Stimulated activated naive CD8-positive, alpha-beta T cell treated with anti-CD3 and anti-CD28 coated beads, Interleukin-15, Interleukin-2, amounts not matched to agents 100 U/mL and 50 U/mL, for 24 hours (primary cell): ENCODE measurements around the gene OOSP4A.

ENCODE experiments used
- ATAC-seq: fragments of 150-1000 bp; cut with Tn5 transposase; one replicate; pipeline ENCODE4 v1.10.0; 2021
- DNase-seq: peaks from one replicate; pipeline ENCODE4 v3.0.0; 2021

The OOSP4A gene

DNA sequence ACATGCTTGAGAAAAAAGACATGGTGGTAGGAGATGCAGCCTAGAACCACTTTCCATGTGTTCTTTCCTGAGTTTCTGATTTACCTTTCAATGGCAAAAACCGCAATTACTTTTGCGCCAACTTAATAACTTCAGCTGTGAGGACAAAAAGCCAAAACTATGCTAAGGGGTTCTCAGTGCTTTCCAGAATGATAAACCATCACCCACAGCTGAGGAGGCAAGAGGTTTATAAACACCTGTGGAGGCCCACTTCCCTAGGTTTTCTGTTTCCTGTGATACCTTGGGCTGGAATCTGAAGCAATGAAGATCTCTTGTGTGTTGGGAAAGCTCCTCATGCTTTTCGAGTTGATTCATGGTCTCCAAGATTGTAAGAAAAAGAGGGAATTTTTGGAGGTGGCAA lies at the start of gene OOSP4A:
TSS of gene OOSP4A (plus strand) at position 301 of the 400 bp plus-strand sequence. CDS start at position 301, 0 bp downstream.
- ATAC-seq = no peak
- DNase-seq = no peak

DNA sequence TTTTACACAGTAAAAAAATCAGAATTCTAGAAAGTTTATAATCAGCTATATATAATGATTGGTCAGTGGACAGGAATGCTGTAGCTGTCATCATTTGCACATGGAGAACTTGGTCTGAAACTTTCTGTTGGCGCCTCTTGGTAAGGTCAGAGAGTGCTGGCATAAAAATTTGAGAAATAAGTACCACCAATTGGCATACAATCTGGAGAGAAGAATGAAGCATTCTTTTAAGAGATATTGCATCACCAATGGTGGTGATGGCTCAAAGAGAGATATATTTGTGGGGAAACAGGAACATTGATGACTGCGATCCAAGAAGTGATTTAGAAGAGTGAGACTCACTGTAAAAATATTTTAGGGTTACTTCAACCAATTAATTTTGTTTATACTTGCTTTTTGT lies 45.4 kb upstream of the OOSP4A start:
- ATAC-seq (no peak), DNase-seq (no peak)

DNA sequence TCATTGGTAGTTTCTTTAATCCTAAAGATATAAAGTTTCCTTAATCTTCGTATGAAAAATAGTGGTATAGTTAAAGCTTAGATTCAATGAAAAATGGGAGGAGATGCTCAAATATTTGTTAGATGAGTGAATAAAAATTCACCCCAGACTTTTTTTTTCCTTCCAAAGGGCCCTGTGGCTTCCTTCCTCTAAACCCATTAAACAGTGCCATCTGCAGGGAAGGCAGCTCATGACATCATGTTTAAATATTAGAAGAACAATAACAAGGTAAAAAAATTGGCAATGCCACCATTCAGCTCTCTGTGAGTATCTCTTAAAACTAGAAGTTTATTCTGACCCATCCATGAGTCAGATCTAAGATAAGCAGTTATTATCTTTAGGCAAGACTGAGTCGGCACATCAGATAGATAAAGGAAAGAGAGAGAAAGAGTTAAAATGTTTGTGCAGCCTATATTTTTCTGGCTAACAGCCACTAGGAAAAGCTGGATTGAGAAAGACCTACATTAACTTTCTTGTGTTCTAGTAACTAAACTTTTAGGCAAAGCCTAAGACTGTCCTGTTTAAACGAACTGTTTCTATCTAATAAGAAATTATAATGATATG lies 44.7 kb upstream of the OOSP4A start:
- DNase-seq = peak; percentile 21
- ATAC-seq = no peak

DNA sequence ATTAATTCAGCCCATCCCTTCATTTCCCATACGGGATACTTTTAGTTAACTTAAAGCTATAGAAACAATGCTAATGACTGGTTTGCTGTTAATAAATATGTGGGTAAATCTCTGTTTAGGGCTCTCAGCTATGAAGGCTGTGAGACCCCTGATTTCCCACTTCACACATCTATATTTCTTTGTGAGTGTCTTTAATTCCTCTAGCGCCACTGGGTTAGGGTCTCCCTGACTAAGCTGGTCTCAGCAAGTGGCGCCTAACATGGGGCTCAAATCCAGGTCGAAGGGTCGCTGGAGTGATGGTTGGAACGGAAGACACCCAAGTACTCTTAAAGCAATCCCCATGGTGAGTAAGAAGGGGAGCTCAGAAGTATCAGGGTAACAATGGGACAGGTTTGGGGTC lies 40.0 kb upstream of the OOSP4A start:
- no peak for ATAC-seq

DNA sequence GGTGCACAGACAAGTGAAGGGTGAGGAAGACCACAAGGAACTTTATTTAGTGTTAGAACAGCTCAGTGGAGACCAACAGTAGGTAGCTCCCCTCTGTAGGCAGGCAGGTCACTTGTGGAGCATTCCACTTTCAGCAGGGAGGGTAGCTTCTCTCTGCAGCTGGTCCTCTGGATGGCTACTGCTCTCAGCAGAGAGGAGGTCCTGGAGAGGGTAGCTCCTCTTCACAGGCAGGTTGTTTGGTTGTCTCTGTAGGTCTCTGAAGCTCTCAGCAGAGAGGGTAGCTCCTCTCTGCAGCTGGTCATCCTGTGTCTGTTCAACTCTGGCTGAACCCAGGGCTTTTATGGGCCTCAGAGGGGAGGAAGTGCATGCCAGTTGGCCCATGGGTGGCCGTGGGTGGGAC lies 32.1 kb upstream of the OOSP4A start:
- ATAC-seq (no peak), DNase-seq (no peak)

More for the DNA sequence above, 40.0 kb upstream of the OOSP4A start:
- peak; percentile 6 for DNase-seq

DNA sequence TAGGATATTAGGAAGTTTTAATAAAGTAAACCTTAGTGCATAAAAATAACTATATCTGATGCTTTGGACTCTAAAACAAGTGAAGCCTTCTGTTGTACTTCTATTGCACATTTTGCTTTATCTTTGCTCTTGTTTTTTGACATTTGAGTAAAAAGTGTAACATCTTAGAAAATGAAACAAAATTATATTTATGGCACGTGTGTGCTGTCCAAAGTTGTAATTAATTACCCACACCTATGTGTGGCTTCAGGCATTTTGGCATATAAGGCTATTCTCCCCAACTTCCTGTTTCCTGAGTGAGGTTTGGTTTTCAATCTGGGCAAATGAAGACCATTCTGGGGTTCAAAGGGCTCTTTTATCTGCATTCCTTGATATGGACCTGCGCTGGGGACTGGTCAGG lies 25.7 kb upstream of the OOSP4A start, which contains the start of gene OOSP1:
TSS of gene OOSP1 (plus strand) at position 301 of the 400 bp plus-strand sequence. CDS start at position 324, 23 bp downstream.
- ATAC-seq (no peak), DNase-seq (no peak)

DNA sequence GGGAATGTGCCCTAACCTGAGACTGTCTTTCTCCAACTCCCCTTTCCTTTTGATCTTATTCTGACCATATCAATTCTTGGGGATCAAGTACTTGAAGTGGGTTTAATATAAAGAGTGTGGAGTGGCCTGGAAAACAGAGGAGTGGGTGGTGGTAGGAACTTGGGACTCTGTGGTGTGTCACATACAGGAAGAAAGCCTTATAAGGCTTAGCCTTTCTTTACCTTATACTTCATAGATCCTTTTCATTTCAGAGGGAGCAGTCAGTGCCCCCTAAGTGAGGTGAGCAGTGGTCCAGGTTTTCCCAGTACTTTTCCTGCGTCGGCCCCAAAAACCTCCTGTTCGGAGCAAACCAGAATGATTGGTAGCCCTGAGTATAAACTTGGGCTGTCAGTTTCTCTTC lies 25.1 kb upstream of the OOSP4A start:
- DNase-seq (no peak), ATAC-seq (no peak)

DNA sequence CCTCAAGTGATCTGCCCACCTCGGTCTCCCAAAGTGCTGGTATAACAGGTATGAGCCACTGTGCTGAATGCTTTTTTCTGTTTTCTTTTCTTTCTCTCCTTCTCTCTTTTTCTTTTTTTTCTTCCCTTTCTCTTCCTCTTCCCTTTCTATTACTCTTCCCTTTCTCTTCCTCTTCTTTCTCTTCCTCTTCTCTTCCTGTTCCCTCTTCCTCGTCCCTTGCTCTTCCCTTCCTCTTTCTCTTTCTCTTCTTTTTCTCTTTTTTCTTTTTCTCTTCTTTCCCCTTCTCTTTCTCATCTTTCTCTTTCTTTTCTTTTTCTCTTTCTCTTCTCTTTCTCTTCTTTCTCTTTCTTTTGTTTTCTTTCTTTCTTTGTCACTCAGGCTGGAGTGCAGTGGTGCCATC lies 24.4 kb upstream of the OOSP4A start:
- ATAC-seq (no peak), DNase-seq (no peak)

DNA sequence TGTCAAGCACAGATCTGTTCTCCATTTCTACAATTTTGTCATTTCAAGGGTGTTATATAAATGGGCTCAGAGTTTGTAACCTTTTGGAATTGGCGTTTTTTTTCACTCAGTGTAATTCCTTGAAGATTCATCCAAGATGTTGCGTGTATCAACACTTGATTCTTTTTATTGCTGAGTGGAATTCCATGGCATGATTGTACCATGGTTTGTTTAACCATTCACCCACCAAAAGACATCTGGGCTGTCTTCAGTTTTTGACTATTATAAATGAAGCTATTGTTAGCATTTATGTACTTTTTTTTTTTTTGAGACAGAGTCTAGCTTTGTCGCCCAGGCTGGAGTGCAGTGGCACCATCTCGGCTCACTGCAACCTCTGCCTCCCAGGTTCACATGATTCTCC lies 22.7 kb upstream of the OOSP4A start:
- DNase-seq (no peak), ATAC-seq (no peak)

DNA sequence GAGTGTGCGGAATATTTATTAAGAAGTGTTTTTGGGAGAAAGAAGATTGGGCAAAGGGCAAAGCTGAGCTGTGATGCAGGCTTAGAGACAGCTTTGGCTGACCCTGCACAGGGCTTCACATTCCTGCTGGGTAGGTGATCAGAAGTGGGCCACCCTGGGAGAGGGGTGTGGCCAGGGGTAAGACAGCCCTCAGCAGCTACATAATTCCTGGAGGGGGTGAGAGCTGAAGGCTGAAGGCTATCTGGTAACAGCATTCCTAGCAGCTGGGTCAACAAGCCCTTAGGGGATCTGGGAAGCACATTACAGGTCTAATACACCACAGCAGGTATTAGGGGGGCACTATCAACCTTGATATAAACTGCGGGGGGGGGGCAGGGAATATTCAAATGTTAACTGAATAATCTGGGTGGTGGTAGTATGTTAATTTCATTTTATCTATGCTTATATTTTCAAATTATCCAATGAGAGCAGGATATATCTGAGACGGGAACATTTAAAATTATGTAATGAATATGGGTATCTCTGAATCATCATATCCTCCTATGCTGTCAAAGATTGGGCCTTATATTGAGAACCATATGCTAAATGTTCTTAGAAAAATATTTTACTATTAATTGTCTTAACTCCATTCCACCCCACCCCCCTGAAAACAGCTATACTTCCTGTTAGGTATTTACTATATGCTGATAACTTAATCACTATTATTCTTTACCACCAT lies 19.7 kb upstream of the OOSP4A start:
- ATAC-seq = no peak
- no peak for DNase-seq

DNA sequence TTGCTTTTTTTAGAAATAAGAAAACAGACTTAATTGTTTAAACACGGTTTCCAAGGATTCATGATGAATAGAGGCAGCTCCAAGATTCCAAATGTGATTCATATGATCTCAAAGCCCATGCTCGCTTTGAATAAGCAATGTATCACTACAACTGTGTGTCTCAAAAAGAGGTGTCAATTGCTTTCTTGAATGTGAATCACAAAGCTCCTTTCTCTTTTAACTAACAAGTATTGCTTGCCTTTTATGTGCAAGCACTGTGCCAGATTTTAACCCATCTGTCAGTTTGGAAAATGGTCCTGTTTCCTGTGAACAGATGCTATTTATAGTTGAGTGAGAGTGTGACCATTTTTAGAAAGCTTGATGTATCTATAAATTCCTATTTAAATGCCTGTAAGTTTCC lies 19.1 kb upstream of the OOSP4A start:
- no peak for DNase-seq
- no peak for ATAC-seq

DNA sequence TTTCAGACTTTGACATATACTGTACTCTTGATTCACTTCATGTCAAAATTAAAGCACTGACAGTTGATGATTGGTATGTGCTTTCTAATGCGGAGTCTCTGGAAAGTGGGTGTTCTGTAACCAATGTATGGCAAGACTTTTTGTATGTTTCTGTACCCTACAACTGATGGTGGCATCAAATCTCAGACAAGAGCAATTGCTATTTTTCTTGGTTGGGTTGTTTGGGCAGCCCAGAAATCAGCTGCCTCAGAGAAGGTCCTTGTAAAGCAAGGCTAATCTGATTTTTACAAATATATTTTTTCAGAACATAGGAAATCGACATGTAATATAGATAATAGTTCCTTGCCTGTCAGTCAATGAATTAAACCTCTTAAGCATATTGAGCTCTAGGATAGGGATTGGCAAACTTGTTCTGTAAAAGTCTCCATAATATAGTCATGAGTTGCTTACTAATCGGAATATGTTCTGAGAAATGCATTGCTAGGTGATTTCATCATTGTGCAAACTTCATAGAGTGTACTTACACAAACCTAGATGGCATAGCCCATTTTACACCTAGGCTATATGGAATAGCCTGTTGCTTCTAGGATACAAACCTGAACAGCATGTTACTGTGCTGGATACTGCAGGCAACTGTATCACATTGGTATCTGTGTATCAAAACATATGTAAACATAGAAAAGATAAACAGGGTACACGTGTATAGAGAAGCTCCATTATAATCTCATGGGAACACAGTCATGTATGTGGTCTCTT lies 10.2 kb upstream of the OOSP4A start:
- ATAC-seq (no peak), DNase-seq (no peak)

DNA sequence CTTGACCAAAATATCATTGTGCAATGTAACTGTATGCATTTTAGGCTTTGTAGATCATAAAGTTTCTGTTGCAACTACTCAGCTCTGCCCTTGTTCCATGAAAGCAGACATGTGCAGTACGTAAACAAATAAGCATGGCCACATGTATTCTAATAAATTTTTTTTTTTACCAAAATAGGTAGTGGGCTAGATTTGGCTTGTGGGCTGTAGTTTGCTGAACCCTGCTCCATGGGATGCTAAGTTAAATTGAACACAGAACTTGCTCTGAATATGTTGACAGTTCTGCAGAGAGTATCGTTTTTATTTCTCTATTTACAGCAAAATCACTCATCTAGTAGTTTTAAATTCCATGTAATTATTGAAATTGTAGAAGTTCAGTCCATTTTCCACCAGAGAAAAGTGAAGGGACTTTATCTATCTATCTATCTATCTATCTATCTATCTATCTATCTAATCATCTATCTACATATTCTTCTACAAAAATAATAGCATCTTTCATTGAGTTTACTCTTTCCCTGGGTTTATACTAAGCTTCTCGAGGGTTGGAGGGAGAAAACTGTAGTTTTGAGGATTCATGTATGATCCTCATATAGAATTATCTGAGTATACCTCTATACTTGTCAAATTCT lies 9.5 kb upstream of the OOSP4A start:
- DNase-seq (no peak), ATAC-seq (no peak)

DNA sequence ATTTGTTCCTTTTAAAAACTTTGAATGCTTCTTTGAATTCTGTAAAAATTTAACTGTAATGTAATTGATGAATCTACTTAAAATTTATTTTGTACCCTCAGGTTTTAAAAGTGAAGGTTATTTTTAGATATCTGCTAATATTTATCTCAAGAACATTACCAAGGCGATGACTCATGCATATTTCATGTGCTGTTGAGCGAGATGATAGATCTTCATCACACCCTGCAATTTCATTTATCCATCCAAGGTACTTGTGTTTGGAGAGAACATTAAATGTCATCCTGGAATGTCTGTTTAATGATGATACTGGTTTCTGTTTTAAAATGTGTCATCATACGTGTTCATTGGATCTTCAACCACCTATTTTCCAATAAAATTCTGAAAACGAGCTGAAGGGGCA lies 6.7 kb upstream of the OOSP4A start:
- ATAC-seq = no peak
- DNase-seq = no peak

DNA sequence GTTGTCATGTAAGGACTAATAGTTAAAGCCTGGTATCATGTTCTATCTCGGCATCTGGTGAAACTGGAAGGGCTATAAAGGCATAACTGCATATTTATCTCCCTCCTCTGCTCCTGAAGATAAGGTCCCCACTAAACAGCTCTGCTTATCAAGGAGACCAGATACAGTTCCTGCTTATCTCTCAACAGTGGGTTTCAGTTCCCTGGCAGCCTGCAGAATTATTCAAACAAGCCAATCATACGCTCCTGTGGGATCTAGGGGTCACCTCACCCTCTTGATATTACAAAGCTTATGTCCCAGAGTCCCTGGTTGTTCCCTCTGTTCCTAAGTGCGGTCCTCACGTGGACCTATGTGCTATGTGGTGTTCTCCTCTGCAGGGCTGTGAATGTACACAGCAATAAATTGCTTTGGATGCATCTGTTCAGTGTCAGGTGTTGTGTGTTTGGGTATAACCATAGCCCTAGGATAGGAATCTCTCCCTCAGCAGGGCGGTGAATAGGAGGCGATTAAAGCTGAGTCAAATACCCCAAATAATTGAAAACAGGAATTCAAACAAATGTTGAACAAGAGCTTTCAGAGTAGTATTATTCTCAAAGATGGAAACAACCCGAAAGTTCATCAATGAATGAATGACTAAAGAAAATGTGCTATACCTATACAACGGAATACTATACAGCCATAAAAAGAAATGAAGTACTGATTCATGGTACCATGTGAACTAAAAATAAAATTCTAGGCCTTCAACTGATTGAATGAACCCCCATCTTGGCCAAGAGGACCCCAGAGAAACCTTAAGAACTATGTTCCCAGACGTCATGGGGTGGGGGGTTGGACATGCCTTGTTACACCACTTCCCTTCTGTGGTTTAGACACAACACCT lies 3.1 kb upstream of the OOSP4A start:
- no peak for DNase-seq
- ATAC-seq = no peak

DNA sequence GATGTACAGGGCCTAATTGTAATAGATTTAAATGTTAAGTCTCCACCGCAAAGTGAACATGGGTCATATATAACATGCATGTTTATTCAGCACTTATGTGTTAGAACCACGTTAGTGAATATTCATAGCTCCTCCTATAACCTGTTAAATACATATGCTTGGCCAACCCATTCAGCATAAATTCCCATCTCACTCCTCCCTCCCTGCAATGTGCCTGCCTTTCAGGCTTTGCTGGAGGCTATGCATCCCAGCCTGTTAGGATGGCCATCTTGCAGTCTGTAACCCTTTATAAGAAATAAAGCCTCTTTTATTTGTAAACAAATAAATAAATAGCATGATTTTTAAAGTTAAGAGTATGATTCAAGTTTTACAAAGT lies 1.7 kb upstream of the OOSP4A start:
- DNase-seq (no peak), ATAC-seq (no peak)

DNA sequence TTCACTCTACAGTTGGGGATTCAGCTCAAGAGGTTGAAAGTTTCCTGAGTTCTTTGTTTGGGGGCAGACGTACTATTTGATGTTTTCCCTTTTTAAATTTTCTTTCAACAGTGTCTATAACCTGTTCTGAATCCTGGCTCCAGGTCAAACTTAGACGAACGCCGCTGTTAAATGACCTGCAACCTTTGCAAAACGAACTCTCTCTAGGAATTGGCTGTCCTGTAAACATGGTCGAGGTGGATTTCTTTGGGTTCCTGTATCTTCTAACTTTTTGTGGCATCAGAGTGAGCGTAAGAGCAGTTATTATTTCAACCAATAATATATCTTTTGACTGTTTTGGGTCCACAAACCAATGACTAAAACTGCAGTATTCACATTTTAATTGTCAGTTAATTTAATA lies 1.6 kb downstream of the OOSP4A start:
- ATAC-seq = no peak
- DNase-seq = no peak

DNA sequence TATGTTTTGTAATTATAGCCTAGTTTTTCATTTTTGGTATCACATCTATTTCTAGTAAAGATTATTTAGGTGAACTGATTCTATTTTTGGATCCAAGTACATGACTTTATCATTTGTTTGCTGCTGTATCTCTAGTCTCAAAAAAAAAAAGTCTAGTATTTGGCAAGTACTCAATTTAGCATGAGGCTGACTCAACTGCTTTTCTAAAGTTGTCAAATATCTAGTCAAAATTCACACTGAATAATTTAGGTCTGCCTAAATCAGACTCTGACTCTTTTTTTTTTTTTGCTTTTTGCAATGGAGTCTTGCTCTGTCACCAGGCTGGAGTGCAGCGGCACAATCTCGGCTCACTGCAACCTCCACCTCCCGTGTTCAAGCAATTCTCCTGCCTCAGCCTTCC lies 2.4 kb downstream of the OOSP4A start:
- ATAC-seq (no peak), DNase-seq (no peak)

DNA sequence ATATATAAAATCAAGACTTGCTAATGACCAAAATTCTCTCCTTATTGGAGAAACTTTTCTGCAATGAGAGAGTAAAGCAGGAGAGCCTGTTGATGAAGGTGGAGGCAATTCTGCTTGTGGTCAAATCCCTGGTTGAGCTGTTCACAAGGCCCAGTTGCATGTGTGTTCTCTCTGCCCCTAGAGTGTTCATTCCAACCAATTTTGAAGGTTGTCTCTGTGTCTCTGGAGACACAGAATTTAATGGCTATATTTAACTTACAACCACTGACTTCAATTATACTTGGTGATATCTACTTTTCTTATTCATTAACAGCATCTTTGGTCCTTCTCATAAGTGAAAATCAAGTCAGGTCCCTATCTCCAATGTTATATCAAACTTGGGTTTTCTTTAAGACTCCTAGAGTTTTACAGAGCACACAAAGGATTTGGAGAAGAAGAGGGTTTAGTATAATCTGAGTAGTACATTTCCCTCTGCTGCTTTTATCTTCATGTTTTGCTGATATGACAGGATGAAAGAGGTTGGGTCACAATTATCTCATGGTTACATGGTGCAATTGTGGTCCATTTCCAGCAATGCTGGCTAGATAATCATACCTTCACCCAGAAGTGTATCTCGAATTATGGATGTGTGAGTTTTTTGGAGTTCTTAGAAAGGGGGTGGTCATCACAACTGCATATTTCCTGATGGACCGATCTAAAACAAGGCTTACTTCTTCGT lies 4.0 kb downstream of the OOSP4A start:
- DNase-seq (no peak), ATAC-seq (no peak)

DNA sequence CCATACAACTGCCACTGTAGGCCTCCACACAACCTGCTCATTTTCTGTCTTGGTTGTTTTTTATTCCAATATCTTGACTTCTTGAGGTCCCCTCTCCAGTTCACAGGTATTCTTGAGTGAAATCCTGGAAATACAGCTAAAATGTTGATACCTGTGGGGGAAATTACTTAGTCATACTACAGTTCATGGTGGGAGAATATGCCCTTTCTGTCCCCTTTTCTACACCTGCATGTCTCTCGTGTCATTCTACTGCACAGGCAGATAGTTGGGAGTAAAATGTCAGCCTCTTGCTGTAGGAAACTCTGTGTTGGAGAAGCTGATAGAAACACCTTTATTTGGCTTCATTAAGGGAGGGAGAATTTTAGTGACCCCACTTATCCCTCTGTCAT lies 4.6 kb downstream of the OOSP4A start:
- DNase-seq (no peak), ATAC-seq (no peak)

DNA sequence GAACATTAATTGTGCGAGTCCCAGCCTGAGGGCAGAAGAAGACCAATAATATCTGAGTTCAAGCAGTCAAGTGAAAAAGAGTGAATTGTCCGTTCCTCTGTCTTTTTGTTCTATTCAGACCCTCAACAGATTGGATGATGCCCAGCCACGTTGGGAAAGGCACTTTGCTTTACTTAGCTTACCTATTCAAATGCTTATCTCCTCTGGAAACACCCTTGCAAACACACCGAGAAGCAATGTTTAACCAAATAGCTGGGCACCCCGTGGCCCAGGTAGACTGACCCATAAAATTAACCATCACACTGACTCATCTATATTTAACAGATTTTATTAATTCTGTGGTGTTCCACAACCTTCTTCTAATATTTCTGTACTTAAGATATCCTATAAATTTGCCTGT lies 9.3 kb downstream of the OOSP4A start:
- no peak for ATAC-seq
- DNase-seq = no peak
